Skeletal muscle satellite cell (primary cell): ENCODE data around the gene SLC35F3.
"Not testable (repeated sequence)": the region's sequence is repeated elsewhere in the genome, so short reads cannot be mapped to it uniquely, and the experiment has no call there.

Experiments
- H3K27me3 ChIP-seq: 2 replicates; pipeline ENCODE4 v1.7.0; 2013; ENCODE audit warnings: low read length; ENCODE audit not compliant: control insufficient read depth, insufficient read depth
- H3K36me3 ChIP-seq: 2 replicates; pipeline ENCODE4 v1.7.0; 2013; ENCODE audit warnings: mild to moderate bottlenecking, control low read depth, low read length; ENCODE audit not compliant: insufficient read depth
- H3K4me1 ChIP-seq: 2 replicates; pipeline ENCODE4 v1.7.0; 2013; ENCODE audit warnings: low read length; ENCODE audit not compliant: control insufficient read depth, insufficient read depth
- H3K4me2 ChIP-seq: 2 replicates; pipeline ENCODE4 v1.7.0; 2013; ENCODE audit warnings: mild to moderate bottlenecking, low read length
- H3K4me3 ChIP-seq: 2 replicates; pipeline ENCODE4 v1.7.0; 2013; ENCODE audit warnings: low read length
- H3K9ac ChIP-seq: 2 replicates; pipeline ENCODE4 v1.7.0; 2013; ENCODE audit warnings: mild to moderate bottlenecking, low read depth, low read length, moderate library complexity
- H3K9me3 ChIP-seq: replicated peaks from 2 replicates; pipeline ENCODE4 v1.7.0; 2013; ENCODE audit warnings: mild to moderate bottlenecking, control low read depth, low read length

SLC35F3 gene

DNA sequence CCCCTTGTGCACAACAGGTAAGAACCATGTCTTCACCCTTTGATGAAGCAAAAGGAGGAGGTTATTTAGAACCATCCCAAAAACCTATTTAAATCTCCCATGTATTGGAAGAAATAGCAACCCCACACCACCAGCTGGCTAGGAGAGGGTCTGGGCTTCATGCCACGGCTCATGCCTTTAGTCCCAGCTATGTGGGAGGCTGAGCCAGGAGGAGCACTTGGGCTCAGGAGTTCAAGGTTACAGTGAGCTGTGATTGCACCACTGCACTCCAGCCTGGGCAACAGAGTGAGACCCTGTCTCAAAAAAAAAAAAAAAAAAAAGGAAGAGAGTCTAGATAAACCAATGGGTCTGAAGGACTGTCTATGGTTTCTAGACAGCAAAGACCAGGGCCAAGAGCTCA, 270.9 kb downstream of the SLC35F3 start:
- no peaks in the 10 kb centered on the region for H3K36me3 ChIP-seq
- no peak overlapping the region for H3K4me3 ChIP-seq
- no peak overlapping the region for H3K4me2 ChIP-seq
- H3K4me1 ChIP-seq = no peaks in the 10 kb centered on the region
- H3K9me3 ChIP-seq = no peaks in the 10 kb centered on the region
- no peaks in the 10 kb centered on the region for H3K27me3 ChIP-seq
- no peak overlapping the region for H3K9ac ChIP-seq

DNA sequence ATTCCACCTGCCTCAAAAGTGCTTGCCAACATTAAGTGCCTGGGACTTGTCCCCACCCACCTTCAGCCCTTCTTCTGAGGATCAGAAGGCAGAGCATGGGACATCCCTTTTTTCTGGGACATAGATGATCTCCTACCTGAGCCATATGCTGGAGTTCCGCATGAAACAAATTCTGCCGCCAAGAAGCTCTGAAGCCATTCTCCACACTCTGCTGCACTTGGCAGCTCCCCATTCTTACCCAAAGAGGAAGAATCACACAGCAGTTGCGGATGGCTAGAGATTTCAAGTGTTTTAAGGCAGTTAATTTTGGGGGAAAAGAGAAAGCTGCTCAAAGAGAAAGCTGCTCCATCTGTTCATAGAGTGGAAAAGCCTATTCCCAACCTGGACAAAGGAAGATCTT, 271.5 kb downstream of the SLC35F3 start:
- H3K36me3 ChIP-seq = no peaks in the 10 kb centered on the region
- H3K4me3 ChIP-seq = no peak overlapping the region
- H3K27me3 ChIP-seq = no peaks in the 10 kb centered on the region
- no peaks in the 10 kb centered on the region for H3K4me1 ChIP-seq
- H3K9ac ChIP-seq = no peak overlapping the region
- no peaks in the 10 kb centered on the region for H3K9me3 ChIP-seq
- H3K4me2 ChIP-seq = no peak overlapping the region

DNA sequence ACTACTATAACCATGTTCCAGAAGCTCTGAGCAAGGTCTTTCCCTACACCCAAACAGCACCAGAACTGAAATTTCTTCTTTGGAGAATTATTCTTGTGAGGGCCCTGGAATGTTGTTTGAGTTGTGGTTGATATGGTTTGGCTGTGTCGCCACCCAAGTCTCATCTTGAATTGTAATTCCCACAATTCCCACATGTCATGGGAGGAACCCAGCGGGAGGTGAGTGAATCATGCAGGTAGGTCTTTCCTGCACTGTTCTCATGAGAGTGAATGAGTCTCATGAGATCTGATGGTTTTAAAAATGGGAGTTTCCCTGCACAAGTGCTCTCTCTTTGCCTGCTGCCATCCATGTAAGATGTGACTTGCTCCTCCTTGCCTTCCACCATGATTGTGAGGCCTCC, 272.4 kb downstream of the SLC35F3 start:
- not testable (repeated sequence) for H3K9me3 ChIP-seq, H3K9ac ChIP-seq, H3K27me3 ChIP-seq, H3K4me3 ChIP-seq, H3K36me3 ChIP-seq, H3K4me1 ChIP-seq, H3K4me2 ChIP-seq

DNA sequence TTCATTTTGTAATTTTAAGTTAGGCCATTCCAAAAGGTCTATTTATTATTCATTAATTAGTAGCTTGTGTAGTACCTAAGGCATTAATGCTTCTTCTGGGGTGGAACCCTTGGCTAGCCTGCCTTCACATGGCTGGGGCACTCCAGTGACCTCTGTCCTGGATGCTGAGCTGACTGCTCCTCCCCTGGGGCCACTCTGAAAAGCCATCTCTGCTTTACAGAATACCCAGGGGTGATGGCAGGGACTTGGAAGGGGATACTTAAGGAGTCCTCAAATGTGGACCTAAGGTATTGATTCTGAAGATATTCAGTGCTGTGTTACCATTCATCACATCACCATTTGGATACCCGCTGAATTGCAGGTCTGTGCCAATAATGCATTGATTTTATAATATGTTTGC, 281.0 kb downstream of the SLC35F3 start:
- H3K4me3 ChIP-seq = no peak overlapping the region
- H3K9ac ChIP-seq = no peak overlapping the region
- H3K9me3 ChIP-seq = no peaks in the 10 kb centered on the region
- no peaks in the 10 kb centered on the region for H3K36me3 ChIP-seq
- H3K4me1 ChIP-seq = no peaks in the 10 kb centered on the region
- no peak overlapping the region for H3K4me2 ChIP-seq
- H3K27me3 ChIP-seq = no peaks in the 10 kb centered on the region

DNA sequence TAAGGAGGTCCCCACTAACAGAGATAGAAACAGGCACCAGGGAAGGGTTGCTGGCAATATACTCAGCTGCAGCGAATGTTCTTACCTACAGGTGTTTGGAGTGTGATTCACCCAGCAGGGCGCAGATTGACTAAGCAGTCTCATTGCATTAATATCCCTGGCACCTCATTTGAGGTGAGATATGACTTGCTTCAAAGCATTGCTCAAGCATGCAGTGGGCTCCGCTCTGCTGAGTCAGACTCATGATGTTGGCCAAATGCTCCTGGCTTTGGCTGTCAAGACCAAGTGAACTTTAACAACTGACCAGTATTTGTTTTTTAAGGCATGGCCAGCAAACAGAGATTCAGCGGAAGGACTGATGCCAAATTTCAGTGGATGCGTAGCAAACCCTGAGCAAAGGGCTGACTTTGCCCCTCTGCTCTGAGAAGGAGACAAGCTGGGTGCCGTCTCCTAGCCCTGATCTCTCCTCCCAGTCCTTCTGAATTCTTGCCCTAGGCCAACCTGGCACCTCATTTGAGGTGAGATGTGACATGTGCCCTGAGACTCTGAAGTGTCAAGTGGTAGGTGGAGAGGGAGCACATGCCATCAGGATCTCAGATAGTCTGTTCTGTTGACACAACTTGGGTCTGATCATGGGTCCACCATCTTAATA, 281.7 kb downstream of the SLC35F3 start:
- H3K36me3 ChIP-seq = no peaks in the 10 kb centered on the region
- no peaks in the 10 kb centered on the region for H3K27me3 ChIP-seq
- no peaks in the 10 kb centered on the region for H3K4me1 ChIP-seq
- no peak overlapping the region for H3K9ac ChIP-seq
- H3K9me3 ChIP-seq = no peaks in the 10 kb centered on the region
- no peak overlapping the region for H3K4me2 ChIP-seq
- H3K4me3 ChIP-seq = no peak overlapping the region

DNA sequence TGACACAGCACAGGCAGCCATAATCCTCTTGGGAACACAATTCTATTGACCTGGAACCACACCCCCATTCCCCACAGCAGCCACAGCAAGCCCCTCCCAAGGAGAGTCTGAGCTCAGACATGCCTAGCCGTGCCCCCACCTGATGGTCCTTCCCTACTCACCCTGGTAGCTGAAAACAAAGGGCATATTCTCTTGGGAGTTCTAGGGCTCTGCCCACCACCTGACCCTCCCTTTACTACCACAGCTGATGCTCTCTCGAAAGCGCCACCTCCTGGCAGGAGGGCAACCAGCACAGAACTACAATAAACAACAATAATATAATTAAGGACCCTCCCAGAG, 283.9 kb downstream of the SLC35F3 start:
- Histone ChIP-seq H3K4me2 (no peak overlapping the region), H3K9ac (no peak overlapping the region), H3K4me1 (no peaks in the 10 kb centered on the region), H3K9me3 (no peaks in the 10 kb centered on the region), H3K36me3 (no peaks in the 10 kb centered on the region), H3K4me3 (no peak overlapping the region), H3K27me3 (no peaks in the 10 kb centered on the region)

DNA sequence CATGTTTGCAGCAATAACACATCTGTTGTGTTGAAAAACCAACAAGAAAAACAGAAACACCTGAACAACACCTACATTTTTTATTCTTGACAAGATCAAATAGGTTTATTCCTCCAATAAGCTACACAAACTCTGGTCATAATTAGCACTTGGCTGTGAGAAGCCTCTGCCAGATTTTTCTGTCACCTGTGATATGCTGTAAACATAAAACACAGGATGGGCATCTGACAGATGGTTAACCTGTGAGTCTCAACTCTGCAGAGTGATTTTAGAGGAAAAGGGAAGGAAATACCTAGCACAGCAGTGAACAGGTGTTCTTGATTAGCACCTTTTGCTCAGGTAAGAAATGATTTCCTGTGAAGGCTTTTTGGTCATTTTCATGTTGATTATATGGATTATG, 293.4 kb downstream of the SLC35F3 start:
- Histone ChIP-seq H3K4me1 (no peaks in the 10 kb centered on the region), H3K9ac (no peak overlapping the region), H3K27me3 (no peaks in the 10 kb centered on the region), H3K36me3 (no peaks in the 10 kb centered on the region), H3K9me3 (no peaks in the 10 kb centered on the region), H3K4me2 (no peak overlapping the region), H3K4me3 (no peak overlapping the region)

DNA sequence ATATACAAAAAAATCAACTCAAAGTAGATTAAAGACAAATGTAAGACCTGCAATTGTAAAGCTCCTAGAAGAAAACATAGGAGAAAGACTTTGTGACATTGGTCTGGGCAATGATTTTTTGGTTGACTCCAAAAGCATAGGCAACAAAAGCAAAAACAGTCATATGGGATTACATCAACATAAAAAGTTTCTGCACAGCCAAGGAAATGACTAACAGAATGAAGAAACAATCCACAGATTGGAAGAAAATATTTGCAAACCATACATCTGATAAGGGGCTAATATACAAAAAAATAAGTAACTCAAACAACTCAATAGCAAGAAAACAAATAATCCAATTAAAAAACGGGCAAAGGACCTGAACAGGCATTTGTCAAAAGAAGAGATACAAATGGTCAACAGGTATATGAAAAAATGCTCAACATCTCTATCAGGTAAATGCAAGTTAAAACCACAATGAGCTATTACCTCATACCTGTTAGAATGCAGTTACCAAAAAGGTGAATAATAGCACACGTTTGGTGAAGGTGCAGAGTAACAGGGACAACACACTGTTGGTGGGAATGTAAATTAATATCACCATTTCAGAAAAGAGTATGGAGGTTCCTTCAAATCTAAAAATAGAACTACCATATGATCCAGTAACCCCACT, 295.1 kb downstream of the SLC35F3 start:
- Histone ChIP-seq H3K4me1 (no peaks in the 10 kb centered on the region), H3K27me3 (no peaks in the 10 kb centered on the region), H3K4me3 (no peak overlapping the region), H3K9ac (no peak overlapping the region), H3K9me3 (no peaks in the 10 kb centered on the region), H3K4me2 (no peak overlapping the region), H3K36me3 (no peaks in the 10 kb centered on the region)

DNA sequence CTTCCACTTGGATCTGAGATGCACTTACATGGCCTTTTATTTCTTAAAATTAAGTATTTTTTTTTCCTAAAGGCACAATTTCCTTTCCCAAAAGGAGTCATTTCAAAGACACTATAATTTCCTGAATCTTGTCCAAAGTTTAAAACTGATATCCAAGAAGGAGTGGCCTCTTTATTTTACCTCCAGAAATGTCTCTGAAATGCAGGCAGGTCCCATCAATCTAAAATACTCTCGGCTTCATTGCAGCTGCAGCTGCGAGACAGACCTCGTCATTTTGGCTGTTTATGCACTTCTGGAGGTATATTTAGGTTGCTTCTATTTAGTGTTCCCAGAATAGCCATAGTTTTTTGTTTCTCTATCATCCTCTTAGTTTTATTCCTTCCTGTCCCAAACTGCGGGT, 296.1 kb downstream of the SLC35F3 start:
- H3K27me3 ChIP-seq = no peaks in the 10 kb centered on the region
- no peaks in the 10 kb centered on the region for H3K4me1 ChIP-seq
- H3K4me3 ChIP-seq = no peak overlapping the region
- H3K9me3 ChIP-seq = no peaks in the 10 kb centered on the region
- no peak overlapping the region for H3K4me2 ChIP-seq
- no peak overlapping the region for H3K9ac ChIP-seq
- no peaks in the 10 kb centered on the region for H3K36me3 ChIP-seq

DNA sequence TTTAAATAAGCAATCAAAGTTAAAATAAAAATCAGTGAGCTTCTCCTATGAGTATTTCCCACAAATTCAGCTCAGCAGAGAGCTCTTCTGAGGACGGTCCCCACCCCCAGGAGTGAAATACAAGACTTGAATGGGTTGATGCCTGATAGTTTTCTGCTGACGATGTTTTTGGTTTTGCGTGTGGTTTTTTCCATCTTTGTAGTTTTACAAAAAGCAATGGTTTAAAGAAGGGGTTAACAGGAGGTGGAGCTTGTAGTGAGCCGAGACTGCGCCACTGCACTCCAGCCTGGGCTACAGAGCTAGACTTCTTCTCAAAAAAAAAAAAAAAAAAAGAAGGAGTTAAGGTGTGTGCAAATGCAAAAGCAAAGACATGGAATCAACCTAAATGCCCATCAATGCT, 297.1 kb downstream of the SLC35F3 start:
- Histone ChIP-seq H3K36me3 (no peaks in the 10 kb centered on the region), H3K9ac (no peak overlapping the region), H3K9me3 (no peaks in the 10 kb centered on the region), H3K27me3 (no peaks in the 10 kb centered on the region), H3K4me1 (peaks cover 1% of the 10 kb centered on the region), H3K4me2 (no peak overlapping the region), H3K4me3 (no peak overlapping the region)

DNA sequence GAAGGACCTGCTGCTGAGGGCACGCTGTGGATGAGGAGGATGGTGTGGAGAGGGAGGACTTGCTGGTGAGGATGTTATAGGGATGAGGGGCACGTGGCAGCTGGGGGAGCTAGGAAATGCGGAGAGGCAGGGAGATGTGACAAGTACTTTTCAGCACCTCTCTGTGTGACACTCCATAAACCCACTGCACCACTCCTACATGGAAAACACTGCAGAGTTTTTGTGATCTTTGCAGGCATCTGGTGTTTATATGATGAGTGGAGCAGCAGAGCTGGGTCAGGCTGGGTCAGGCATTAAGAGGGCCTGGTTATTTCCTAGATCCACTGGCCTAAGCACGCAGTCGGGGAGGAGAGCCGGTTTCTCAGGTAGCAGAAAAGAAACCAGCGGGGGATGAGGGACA, 301.5 kb downstream of the SLC35F3 start:
- no peak overlapping the region for H3K9ac ChIP-seq

DNA sequence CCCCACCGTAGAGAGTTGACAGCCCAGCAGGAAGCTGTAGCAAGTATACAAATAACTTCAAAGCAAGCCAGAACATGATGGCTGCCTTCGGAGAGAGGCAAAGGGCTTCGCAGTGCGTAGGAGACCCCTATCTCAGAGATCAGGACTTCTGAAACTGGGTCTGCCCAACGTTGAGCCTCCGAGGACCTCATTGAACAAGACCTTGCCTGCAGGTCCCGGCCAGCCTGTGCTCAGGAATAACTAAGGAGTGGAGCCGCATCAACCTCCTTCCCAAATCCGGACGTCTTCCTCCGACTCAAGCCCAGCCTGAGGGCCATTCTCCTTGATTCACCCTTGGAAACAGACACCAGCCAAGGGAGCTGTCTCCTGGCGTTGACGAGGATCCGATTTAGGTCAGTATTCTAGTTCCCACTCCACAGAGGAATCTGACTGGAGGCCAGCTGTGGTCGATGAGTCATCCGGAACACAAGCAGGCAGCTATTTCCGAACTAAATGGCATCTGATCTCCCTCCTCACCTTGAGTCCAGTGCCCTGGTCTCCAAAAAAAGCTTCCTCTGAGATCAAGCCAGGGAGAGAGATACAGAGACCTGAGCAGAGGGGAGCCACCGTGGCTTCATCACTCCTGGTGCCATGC, 302.3 kb downstream of the SLC35F3 start:
- Histone ChIP-seq H3K4me3 (no peak overlapping the region), H3K9ac (no peak overlapping the region), H3K36me3 (no peaks in the 10 kb centered on the region), H3K4me2 (no peak overlapping the region), H3K9me3 (no peaks in the 10 kb centered on the region), H3K4me1 (peaks cover 4% of the 10 kb centered on the region), H3K27me3 (no peaks in the 10 kb centered on the region)

More for the DNA sequence above, 301.5 kb downstream of the SLC35F3 start:
- Histone ChIP-seq H3K9me3 (no peaks in the 10 kb centered on the region), H3K4me3 (no peak overlapping the region), H3K27me3 (no peaks in the 10 kb centered on the region), H3K4me1 (peaks cover 4% of the 10 kb centered on the region), H3K36me3 (no peaks in the 10 kb centered on the region), H3K4me2 (no peak overlapping the region)
